Mesendoderm (in vitro differentiated cells): ENCODE results near the gene SLC9A4.

Experiments used
- DNase-seq: peaks from one replicate; pipeline ENCODE4 v3.0.0; 2013
- H2AK5ac ChIP-seq: 2 replicates; pipeline ENCODE4 v1.6.1; 2013; ENCODE audit warnings: low read length, inconsistent platforms
- H2BK120ac ChIP-seq: 2 replicates; pipeline ENCODE4 v1.6.1; 2013; ENCODE audit warnings: low read depth, mild to moderate bottlenecking, low read length, moderate library complexity, mixed read lengths
- H2BK15ac ChIP-seq: replicated peaks from 2 replicates; pipeline ENCODE4 v1.6.1; 2013; ENCODE audit warnings: low read depth, mild to moderate bottlenecking, moderate library complexity
- H2BK5ac ChIP-seq: 2 replicates; pipeline ENCODE4 v1.6.1; 2013; ENCODE audit warnings: low read length, inconsistent platforms
- H3K18ac ChIP-seq: 2 replicates; pipeline ENCODE4 v1.6.1; 2013; ENCODE audit warnings: mild to moderate bottlenecking, low read length, mixed read lengths
- H3K23ac ChIP-seq: one replicate; pipeline ENCODE4 v1.6.1; 2013; ENCODE audit warnings: low read length
- H3K27ac ChIP-seq: 2 replicates; pipeline ENCODE4 v1.5.1; 2013; ENCODE audit warnings: low read depth, mild to moderate bottlenecking, inconsistent platforms, low read length, moderate library complexity
- H3K27me3 ChIP-seq: 2 replicates; pipeline ENCODE4 v1.6.1; 2013; ENCODE audit warnings: low read length, control low read depth, mild to moderate bottlenecking, inconsistent platforms; ENCODE audit not compliant: insufficient read depth, poor library complexity
- H3K36me3 ChIP-seq: 2 replicates; pipeline ENCODE4 v1.6.1; 2013; ENCODE audit warnings: low read length, inconsistent platforms; ENCODE audit not compliant: control insufficient read depth, insufficient read depth
- H3K4ac ChIP-seq: one replicate; pipeline ENCODE4 v1.6.1; 2013; ENCODE audit warnings: low read depth, mild to moderate bottlenecking, low read length, moderate library complexity
- H3K4me1 ChIP-seq: 2 replicates; pipeline ENCODE4 v1.6.1; 2013; ENCODE audit warnings: low read depth, low read length, inconsistent platforms; ENCODE audit not compliant: control insufficient read depth
- H3K4me2 ChIP-seq: 2 replicates; pipeline ENCODE4 v1.6.1; 2013; ENCODE audit warnings: low read length
- H3K4me3 ChIP-seq: 2 replicates; pipeline ENCODE4 v1.5.1; 2013; ENCODE audit warnings: mild to moderate bottlenecking, low read length
- H3K56ac ChIP-seq: one replicate; pipeline ENCODE4 v1.6.1; 2013; ENCODE audit warnings: low read length
- H3K79me1 ChIP-seq: 2 replicates; pipeline ENCODE4 v1.6.1; 2013; ENCODE audit warnings: low read length, inconsistent platforms
- H3K79me2 ChIP-seq: 2 replicates; pipeline ENCODE4 v1.6.1; 2013; ENCODE audit warnings: mild to moderate bottlenecking, low read length; ENCODE audit not compliant: control insufficient read depth, insufficient read depth
- H3K9ac ChIP-seq: 2 replicates; pipeline ENCODE4 v1.6.1; 2013; ENCODE audit warnings: low read length, inconsistent platforms
- H4K5ac ChIP-seq: one replicate; pipeline ENCODE4 v1.6.1; 2013; ENCODE audit warnings: low read length
- H4K8ac ChIP-seq: one replicate; pipeline ENCODE4 v1.6.1; 2013; ENCODE audit warnings: low read depth, mild to moderate bottlenecking, control low read depth, low read length, moderate library complexity
- WGBS: extraction: QIAGEN DNeasy Blood & Tissue Kit; methylation state at CpG from one replicate; pipeline ENCODE4 v1.1.7; 2013; ENCODE audit warnings: low lambda C conversion rate, missing lambda C conversion rate; ENCODE audit not compliant: insufficient coverage; ENCODE audit errors: extremely low coverage; 5-methylcytosine and 5-hydroxymethylcytosine counted together

SLC9A4 gene

GRCh38 chr2:102428573-102428972 lies 44.5 kb upstream of the SLC9A4 start:
- H3K36me3 ChIP-seq = no peaks in the 10 kb centered on the region
- no peaks in the 10 kb centered on the region for H3K79me1 ChIP-seq
- no peak overlapping the region for H3K4me3 ChIP-seq
- no peak overlapping the region for H2BK15ac ChIP-seq
- H3K4ac ChIP-seq = no peak overlapping the region
- H3K4me2 ChIP-seq = no peak overlapping the region
- DNase-seq = no peak
- no peak overlapping the region for H2BK5ac ChIP-seq
- H4K5ac ChIP-seq = no peak overlapping the region
- no CpG with 5 or more reads among the region's 2 CpGs for WGBS
- H3K56ac ChIP-seq = no peak overlapping the region
- H4K8ac ChIP-seq = no peak overlapping the region
- H3K9ac ChIP-seq = no peak overlapping the region
- no peaks in the 10 kb centered on the region for H3K79me2 ChIP-seq
- no peaks in the 10 kb centered on the region for H3K4me1 ChIP-seq
- no peak overlapping the region for H3K23ac ChIP-seq
- H2BK120ac ChIP-seq = no peak overlapping the region
- H3K27me3 ChIP-seq = no peaks in the 10 kb centered on the region
- no peak overlapping the region for H3K18ac ChIP-seq
- no peak overlapping the region for H3K27ac ChIP-seq
- no peak overlapping the region for H2AK5ac ChIP-seq

- no peaks in the 10 kb centered on the region for H3K27me3 ChIP-seq
- H3K56ac ChIP-seq = no peak overlapping the region
- no peak overlapping the region for H3K9ac ChIP-seq
- no peak overlapping the region for H3K23ac ChIP-seq
- H4K5ac ChIP-seq = no peak overlapping the region
- no peak overlapping the region for H2BK5ac ChIP-seq
- no peak overlapping the region for H2BK15ac ChIP-seq
- H3K18ac ChIP-seq = no peak overlapping the region
- no peak overlapping the region for H3K4me2 ChIP-seq
- H4K8ac ChIP-seq = no peak overlapping the region
- H3K4me3 ChIP-seq = no peak overlapping the region
- no peaks in the 10 kb centered on the region for H3K36me3 ChIP-seq
- no peak overlapping the region for H3K27ac ChIP-seq
- no peak overlapping the region for H3K4ac ChIP-seq
- H3K79me1 ChIP-seq = no peaks in the 10 kb centered on the region
- no peaks in the 10 kb centered on the region for H3K4me1 ChIP-seq
- no peaks in the 10 kb centered on the region for H3K79me2 ChIP-seq
- no peak overlapping the region for H2AK5ac ChIP-seq
- WGBS = no CpG with 5 or more reads among the region's 2 CpGs
- H2BK120ac ChIP-seq = no peak overlapping the region
- no peak for DNase-seq
These were observed 40.6 kb upstream of the SLC9A4 start for GRCh38 chr2:102432386-102432785.

- Histone ChIP-seq H2BK5ac (no peak overlapping the region), H4K5ac (no peak overlapping the region)
These were observed 38.9 kb upstream of the SLC9A4 start for GRCh38 chr2:102433973-102434654.

GRCh38 chr2:102434655-102435381 lies 38.2 kb upstream of the SLC9A4 start:
- Histone ChIP-seq H3K27me3 (no peaks in the 10 kb centered on the region), H3K4me3 (no peak overlapping the region), H3K18ac (no peak overlapping the region), H2BK120ac (no peak overlapping the region), H4K5ac (no peak overlapping the region), H2BK15ac (no peak overlapping the region), H3K4me1 (no peaks in the 10 kb centered on the region), H3K9ac (no peak overlapping the region), H3K79me1 (no peaks in the 10 kb centered on the region), H3K27ac (no peak overlapping the region), H3K79me2 (no peaks in the 10 kb centered on the region), H3K4ac (no peak overlapping the region), H3K23ac (no peak overlapping the region), H3K36me3 (no peaks in the 10 kb centered on the region), H4K8ac (no peak overlapping the region), H2BK5ac (no peak overlapping the region), H2AK5ac (no peak overlapping the region), H3K56ac (no peak overlapping the region), H3K4me2 (no peak overlapping the region)
- WGBS = no CpG with 5 or more reads among the region's 2 CpGs
- no peak for DNase-seq

More at GRCh38 chr2:102433973-102434654, 38.9 kb upstream of the SLC9A4 start:
- H3K23ac ChIP-seq = no peak overlapping the region
- H3K79me2 ChIP-seq = no peaks in the 10 kb centered on the region
- H3K4ac ChIP-seq = no peak overlapping the region
- no peak overlapping the region for H3K4me3 ChIP-seq
- H3K18ac ChIP-seq = no peak overlapping the region
- no peak overlapping the region for H3K27ac ChIP-seq
- H3K4me2 ChIP-seq = no peak overlapping the region
- no peaks in the 10 kb centered on the region for H3K4me1 ChIP-seq
- no peaks in the 10 kb centered on the region for H3K79me1 ChIP-seq
- no peak overlapping the region for H2AK5ac ChIP-seq
- no peaks in the 10 kb centered on the region for H3K27me3 ChIP-seq
- H2BK15ac ChIP-seq = no peak overlapping the region
- no peaks in the 10 kb centered on the region for H3K36me3 ChIP-seq
- H3K9ac ChIP-seq = no peak overlapping the region
- H3K56ac ChIP-seq = no peak overlapping the region
- H4K8ac ChIP-seq = no peak overlapping the region
- no peak overlapping the region for H2BK120ac ChIP-seq
- WGBS = no CpG with 5 or more reads among the region's 4 CpGs
- no peak for DNase-seq

- Histone ChIP-seq H3K27ac (no peak overlapping the region), H4K8ac (no peak overlapping the region)
- no peak for DNase-seq
These were observed 37.3 kb upstream of the SLC9A4 start for GRCh38 chr2:102435741-102436140.

More at GRCh38 chr2:102435741-102436140, 37.3 kb upstream of the SLC9A4 start:
- no peak overlapping the region for H2BK120ac ChIP-seq
- no peak overlapping the region for H3K56ac ChIP-seq
- H2BK15ac ChIP-seq = no peak overlapping the region
- no peak overlapping the region for H2BK5ac ChIP-seq
- H3K18ac ChIP-seq = no peak overlapping the region
- H3K79me2 ChIP-seq = no peaks in the 10 kb centered on the region
- H4K5ac ChIP-seq = no peak overlapping the region
- H2AK5ac ChIP-seq = no peak overlapping the region
- H3K27me3 ChIP-seq = no peaks in the 10 kb centered on the region
- H3K36me3 ChIP-seq = no peaks in the 10 kb centered on the region
- no peaks in the 10 kb centered on the region for H3K4me1 ChIP-seq
- H3K23ac ChIP-seq = no peak overlapping the region
- H3K4ac ChIP-seq = no peak overlapping the region
- no peak overlapping the region for H3K4me2 ChIP-seq
- WGBS = no CpG with 5 or more reads among the region's 2 CpGs
- no peak overlapping the region for H3K4me3 ChIP-seq
- H3K9ac ChIP-seq = no peak overlapping the region
- H3K79me1 ChIP-seq = no peaks in the 10 kb centered on the region
